OCI-LY3 (cell line): ENCODE measurements around the gene SHC2.

ENCODE experiments used
- EZH2phosphoT487 ChIP-seq: fragments of 200-600 bp; shearing (Covaris generic); IDR thresholded peaks from 2 replicates; pipeline ENCODE4 v1.6.1; 2018; ENCODE audit warnings: antibody characterized with exemption, mixed run types, low read depth
- TF ChIP-seq, protein P1 (sequence below): fragments of 200-600, 300-600 bp; sonication (generic); IDR thresholded peaks from 2 replicates; pipeline ENCODE4 v1.5.1; 2014; ENCODE audit warnings: antibody characterized with exemption, low read length, low read depth

DNA sequence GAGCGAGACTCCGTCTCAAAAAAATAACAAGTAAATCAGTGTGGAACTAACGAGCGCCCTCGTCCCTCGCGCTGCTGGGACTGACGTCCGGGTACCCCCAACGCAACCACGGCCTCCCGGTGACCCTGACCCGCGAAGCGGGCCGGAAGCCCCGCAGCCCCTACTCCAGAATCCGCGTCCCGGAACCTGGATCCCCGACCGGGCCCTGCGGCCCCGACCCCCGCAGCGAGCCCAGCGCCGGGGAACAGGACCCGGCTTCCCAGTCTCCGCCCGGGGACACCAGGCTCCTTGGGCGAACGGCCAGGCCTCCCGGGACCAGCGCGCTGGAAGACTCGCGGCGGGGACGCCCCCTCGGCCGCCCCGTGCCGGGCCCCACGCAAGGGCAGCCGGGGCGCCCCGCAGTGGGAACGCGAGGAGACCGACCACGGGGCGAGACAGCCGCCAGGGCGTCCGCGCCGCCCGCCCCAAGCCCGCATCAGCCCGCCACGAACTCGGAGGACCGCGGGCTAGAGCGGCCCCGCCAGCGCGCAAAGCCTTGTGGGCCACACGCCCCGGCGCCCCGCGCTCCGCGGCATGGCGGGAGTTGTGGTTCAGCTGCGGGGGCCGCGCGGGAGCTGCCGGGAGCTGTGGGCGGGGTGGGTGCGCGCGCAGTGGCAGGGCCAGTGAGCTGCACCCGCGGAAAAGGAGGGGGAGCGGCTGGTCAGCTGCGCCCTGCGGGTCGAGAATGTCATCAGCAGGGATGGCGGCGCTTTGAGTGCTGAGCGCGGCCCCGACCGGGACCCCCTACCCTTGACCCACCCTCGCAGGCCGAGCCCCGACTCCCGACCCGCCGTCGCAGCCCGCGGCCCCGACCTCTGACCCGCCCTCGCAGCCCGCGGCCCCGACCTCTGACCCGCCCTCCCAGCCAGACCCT is 27.9 kb upstream of the SHC2 start:
- TF ChIP-seq, protein P1, sequence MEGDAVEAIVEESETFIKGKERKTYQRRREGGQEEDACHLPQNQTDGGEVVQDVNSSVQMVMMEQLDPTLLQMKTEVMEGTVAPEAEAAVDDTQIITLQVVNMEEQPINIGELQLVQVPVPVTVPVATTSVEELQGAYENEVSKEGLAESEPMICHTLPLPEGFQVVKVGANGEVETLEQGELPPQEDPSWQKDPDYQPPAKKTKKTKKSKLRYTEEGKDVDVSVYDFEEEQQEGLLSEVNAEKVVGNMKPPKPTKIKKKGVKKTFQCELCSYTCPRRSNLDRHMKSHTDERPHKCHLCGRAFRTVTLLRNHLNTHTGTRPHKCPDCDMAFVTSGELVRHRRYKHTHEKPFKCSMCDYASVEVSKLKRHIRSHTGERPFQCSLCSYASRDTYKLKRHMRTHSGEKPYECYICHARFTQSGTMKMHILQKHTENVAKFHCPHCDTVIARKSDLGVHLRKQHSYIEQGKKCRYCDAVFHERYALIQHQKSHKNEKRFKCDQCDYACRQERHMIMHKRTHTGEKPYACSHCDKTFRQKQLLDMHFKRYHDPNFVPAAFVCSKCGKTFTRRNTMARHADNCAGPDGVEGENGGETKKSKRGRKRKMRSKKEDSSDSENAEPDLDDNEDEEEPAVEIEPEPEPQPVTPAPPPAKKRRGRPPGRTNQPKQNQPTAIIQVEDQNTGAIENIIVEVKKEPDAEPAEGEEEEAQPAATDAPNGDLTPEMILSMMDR: no peak
- TF ChIP-seq EZH2phosphoT487: no peak
